Epithelial cell of alveolus of lung (primary cell): ENCODE results near the gene SCN1A. TPM values are rescaled to one million over a fixed set of nuclear protein-coding genes. Genes with fewer than 3 reads are reported as not detected.

Source experiments
- total RNA-seq: library from RNA; depleted of rRNA; stranded (reverse); fragments of >200 nt; gene quantifications from 2 replicates; pipeline ENCODE4 v1.2.1, GENCODE V29; 2015

SCN1A gene
- total RNA-seq, result not detected in 2 replicates

DNA sequence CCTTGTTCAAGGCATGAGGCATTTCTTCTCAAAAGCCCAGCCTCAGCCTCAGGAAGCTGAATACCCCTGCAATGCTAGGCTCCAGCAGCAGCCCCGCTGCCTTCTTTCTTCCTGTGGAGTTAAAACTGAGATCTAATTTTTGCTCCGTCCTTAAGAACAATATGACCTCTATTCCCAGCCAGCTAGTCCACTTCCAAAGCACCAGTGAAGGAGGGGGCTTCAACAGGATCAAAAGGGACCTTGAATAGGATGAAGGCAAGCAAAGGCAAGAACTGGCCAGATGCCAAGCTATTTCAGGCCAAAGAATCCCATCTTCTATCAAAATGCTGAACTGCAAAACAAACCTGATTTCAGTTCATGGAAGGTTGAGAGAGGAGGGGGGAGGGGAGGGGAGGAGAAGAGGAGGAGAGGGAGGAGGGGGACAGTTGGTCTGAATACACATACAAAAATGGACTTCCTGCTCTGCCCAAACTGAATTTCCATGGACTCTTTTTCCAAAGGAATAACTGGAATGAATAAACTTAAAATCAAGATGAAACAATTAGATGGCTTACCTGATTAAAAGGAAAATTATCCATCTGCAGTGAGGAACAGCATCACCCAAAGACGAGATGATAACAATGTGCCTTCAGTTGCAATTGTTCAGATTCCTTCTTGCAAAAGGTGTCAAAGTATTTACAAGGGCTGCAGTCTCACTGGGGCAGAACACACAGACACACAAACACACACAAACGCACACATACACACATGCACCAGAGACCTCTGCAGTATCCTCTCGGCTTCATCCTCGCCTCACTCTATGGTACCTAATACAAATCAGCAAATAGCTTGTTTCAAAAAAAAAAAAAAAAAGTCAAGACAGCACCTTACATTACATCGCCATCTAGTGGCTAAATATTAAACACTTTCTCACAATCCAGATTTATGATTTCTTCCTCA is at the start of gene SCN1A:
TSS of gene SCN1A (minus strand) at position 804 of the 939 bp plus-strand sequence. CDS start 54,399 bp downstream, outside the sequence.

DNA sequence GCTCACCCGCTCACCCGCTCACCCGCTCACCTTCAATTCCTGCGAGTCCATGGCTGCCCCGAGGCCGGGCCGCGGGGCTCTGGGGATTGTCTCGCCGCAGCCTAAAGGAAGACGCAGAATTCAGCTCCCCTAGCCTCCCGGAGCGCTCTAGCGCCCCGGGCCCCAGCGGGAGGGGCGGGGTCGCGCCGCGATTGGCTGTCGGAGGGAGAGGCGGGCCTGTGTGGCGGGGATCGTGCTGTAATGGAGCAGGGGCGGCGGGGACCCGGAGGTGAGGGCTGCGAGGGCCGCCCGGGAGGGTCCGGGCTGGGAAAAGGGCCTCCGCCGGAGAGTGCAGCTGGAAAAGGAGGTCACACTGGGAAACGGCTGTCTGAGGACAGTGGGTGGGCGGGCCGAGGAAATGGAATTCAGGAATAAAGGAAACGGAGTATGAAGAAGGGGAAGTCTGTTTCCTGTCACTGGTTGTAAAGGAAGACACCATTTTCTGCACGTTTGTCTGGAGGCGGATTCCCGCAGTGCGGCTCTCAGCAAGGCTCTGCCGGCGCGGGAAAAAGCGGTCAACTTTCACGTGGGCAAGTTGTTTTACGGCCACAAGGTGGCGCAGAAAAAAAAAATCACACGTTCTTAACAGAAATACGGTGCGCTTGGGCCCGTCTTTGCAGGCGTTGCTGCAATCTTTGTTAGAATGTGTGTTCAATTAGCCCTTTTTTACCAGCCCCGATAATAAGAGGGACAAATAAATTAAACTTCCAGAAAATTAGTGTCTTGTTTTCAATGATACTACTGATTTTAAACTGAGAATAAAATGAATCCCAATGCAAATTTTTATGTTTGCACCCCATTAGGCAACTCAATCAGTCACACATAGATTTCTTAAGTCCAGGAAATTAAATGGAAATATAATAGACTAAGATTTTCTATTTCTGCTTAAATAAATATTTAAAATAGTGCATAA is 173.9 kb downstream of the SCN1A start, which contains the start of gene TTC21B:
TSS of gene TTC21B (minus strand) at position 122 of the 952 bp plus-strand sequence. CDS start at position 51, 71 bp downstream.

Other genes with a start within 250 kb of the SCN1A start
- 7.6 and 25.1 TPM in 2 replicates for gene TTC21B, start 174.2 kb downstream of the SCN1A start, total RNA-seq
- 1.0 and 15.6 TPM in 2 replicates for gene SCN9A, start 247.9 kb upstream of the SCN1A start, total RNA-seq